K562 (cell line): ENCODE results near the gene RNF217. TPM values are rescaled to one million over a fixed set of nuclear protein-coding genes. Genes with fewer than 3 reads are reported as not detected.

Source experiments
- ATAC-seq: fragments of 200-7000 bp; cut with Tn5 transposase; 3 replicates; pipeline ENCODE4 v1.9.1; 2020; ENCODE audit warnings: moderate library complexity
- BruUV-seq: library from RNA; stranded (reverse); fragments of 400-500 nt; replicated peaks from 2 replicates; lab custom pipeline; 2021; lab: Mats Ljungman, UMichigan
- CTCF ChIA-PET: fragments of 300-600 bp; formaldehyde crosslinking; extraction: SDS; loops from one replicate; lab custom pipeline; 2021; ENCODE audit warnings: low intra/inter-chr PET ratio; lab: Yijun Ruan, JAX
- POLR2A ChIA-PET: fragments of 300-600, 350-650 bp; sonication (Branson Sonifier 250); formaldehyde crosslinking; extraction: SDS; loops from one replicate; lab custom pipeline; 2021; ENCODE audit warnings: antibody characterized with exemption, inconsistent platforms; lab: Yijun Ruan, JAX
- DNase-seq, 4 experiments: peaks; one replicate each; pipeline versions ENCODE4 v3.0.0 to v3.0.0-alpha.2; 2011 to 2018; ENCODE audit warnings: low spot score in 3 of 4, mixed read lengths in 3 of 4; ENCODE audit errors: extremely low read depth in 1 of 4
- FAIRE-seq: peaks from 2 replicates; lab custom pipeline; 2011; peaks lifted over from hg19 to GRCh38; lab: Jason Lieb, UNC
- H2AFZ ChIP-seq: 2 replicates; pipeline ENCODE4 v1.6.0; 2011; ENCODE audit warnings: low read depth, low read length, control low read depth, inconsistent platforms
- H3K27ac ChIP-seq: fragments of 200-600 bp; 3 replicates; pipeline ENCODE4 v1.8.0; 2011; ENCODE audit warnings: low read depth, mild to moderate bottlenecking, control low read depth, inconsistent platforms, low read length, moderate library complexity, mixed read lengths; ENCODE audit errors: extremely low read depth
- H3K27me3 ChIP-seq, 2 experiments: fragments of 300-600 bp in 1 of 2; 2 replicates in 1 of 2; 3 replicates in 1 of 2; pipeline versions ENCODE4 v1.6.0 to v1.8.0; 2011; ENCODE audit warnings: inconsistent platforms in 2 of 2, low read length in 2 of 2, mild to moderate bottlenecking in 1 of 2, mixed read lengths in 1 of 2, moderate library complexity in 1 of 2; ENCODE audit not compliant: control insufficient read depth in 2 of 2, insufficient read depth in 2 of 2
- H3K36me3 ChIP-seq: fragments of 300-600 bp; 3 replicates; pipeline ENCODE4 v1.8.0; 2011; ENCODE audit warnings: mild to moderate bottlenecking, low read length, inconsistent platforms; ENCODE audit not compliant: control insufficient read depth, insufficient read depth
- H3K4me1 ChIP-seq, 2 experiments: fragments of 200-600 bp in 1 of 2; replicated peaks in 1 of 2; 2 replicates in 1 of 2; 3 replicates in 1 of 2; pipeline versions ENCODE4 v1.5.1 to v1.8.0; 2011; ENCODE audit warnings: inconsistent platforms in 2 of 2, low read length in 2 of 2, mild to moderate bottlenecking in 1 of 2, mixed read lengths in 1 of 2, moderate library complexity in 1 of 2; ENCODE audit not compliant: control insufficient read depth in 2 of 2, insufficient read depth in 2 of 2
- H3K4me2 ChIP-seq: 2 replicates; pipeline ENCODE4 v1.6.1; 2011; ENCODE audit warnings: low read length, control low read depth, inconsistent platforms, mixed read lengths; ENCODE audit not compliant: insufficient read depth
- H3K4me3 ChIP-seq: fragments of 200-600 bp; sonication (generic), shearing (Covaris generic); 2 replicates; pipeline ENCODE4 v1.5.1; 2016; ENCODE audit warnings: control low read depth, inconsistent platforms
- H3K79me2 ChIP-seq: fragments of 200-600 bp; 3 replicates; pipeline ENCODE4 v1.8.0; 2011; ENCODE audit warnings: low read length, inconsistent platforms; ENCODE audit not compliant: control insufficient read depth, insufficient read depth
- H3K9ac ChIP-seq, 2 experiments: 2 replicates each; pipeline versions ENCODE4 v1.6.0 to v1.6.1; 2011; ENCODE audit warnings: low read depth in 2 of 2, low read length in 2 of 2, control low read depth in 1 of 2, inconsistent platforms in 1 of 2, mild to moderate bottlenecking in 1 of 2, mixed read lengths in 1 of 2; ENCODE audit not compliant: insufficient read depth in 1 of 2
- H3K9me1 ChIP-seq: one replicate; pipeline ENCODE4 v1.6.0; 2011; ENCODE audit warnings: inconsistent platforms, mild to moderate bottlenecking, low read length, moderate library complexity; ENCODE audit not compliant: control insufficient read depth, insufficient read depth
- H3K9me3 ChIP-seq: replicated peaks from 2 replicates; pipeline ENCODE4 v1.5.1; 2011; ENCODE audit warnings: low read depth, low read length, inconsistent platforms; ENCODE audit not compliant: control insufficient read depth, insufficient read depth
- H4K20me1 ChIP-seq: replicated peaks from 2 replicates; pipeline ENCODE4 v1.6.1; 2011; ENCODE audit warnings: low read length, inconsistent platforms, mixed read lengths; ENCODE audit not compliant: control insufficient read depth, insufficient read depth
- CBX8 ChIP-seq: fragments of 200-600 bp; sonication (generic); IDR thresholded peaks from 2 replicates; pipeline ENCODE4 v1.6.1; 2012; ENCODE audit warnings: borderline replicate concordance, mixed run types, low read depth, mild to moderate bottlenecking, moderate library complexity, mixed read lengths, low read length, control low read depth, inconsistent platforms; ENCODE audit not compliant: poor library complexity, severe bottlenecking; ENCODE audit errors: extremely low read depth
- EHMT2 ChIP-seq: fragments of 450-650 bp; IDR thresholded peaks from 2 replicates; pipeline ENCODE4 v1.6.1; 2018; ENCODE audit warnings: antibody characterized with exemption
- GABPB1 ChIP-seq: sonication (generic); formaldehyde crosslinking; IDR thresholded peaks from 2 replicates; pipeline ENCODE4 v1.8.0; 2022; ENCODE audit warnings: mild to moderate bottlenecking, missing genetic modification reagents
- KDM1A ChIP-seq, 2 experiments: fragments of 450-650 bp; IDR thresholded peaks; 2 replicates each; pipeline ENCODE4 v1.6.1; 2016; ENCODE audit warnings: mild to moderate bottlenecking in 2 of 2
- SRSF9 ChIP-seq: fragments of 200-400 bp; formaldehyde crosslinking; IDR thresholded peaks from 2 replicates; pipeline ENCODE4 v1.6.1; 2017; ENCODE audit warnings: low read depth, low read length, borderline replicate concordance
- TARDBP ChIP-seq: fragments of 450-650 bp; IDR thresholded peaks from 2 replicates; pipeline ENCODE4 v1.6.1; 2016
- VEZF1 ChIP-seq: fragments of 200-800 bp; sonication (Bioruptor generic); IDR thresholded peaks from 2 replicates; pipeline ENCODE4 v1.6.1; 2017; ENCODE audit warnings: missing genetic modification characterization, missing compliant biosample characterization
- ZNF146 ChIP-seq: IDR thresholded peaks from one replicate; pipeline ENCODE4 v1.6.1; 2018; ENCODE audit warnings: missing compliant biosample characterization; ENCODE audit not compliant: unreplicated experiment
- ZNF165 ChIP-seq: fragments of 250-450 bp; sonication (Bioruptor Pico); IDR thresholded peaks from 2 replicates; pipeline ENCODE4 v1.4.0; 2020; ENCODE audit warnings: borderline replicate concordance
- ZNF239 ChIP-seq: fragments of 250-450 bp; sonication (Bioruptor Pico); IDR thresholded peaks from 2 replicates; pipeline ENCODE4 v1.4.0; 2020; ENCODE audit warnings: mild to moderate bottlenecking
- WGBS: fragments of 100-300 bp; shearing (Covaris generic); methylation state at CpG from one replicate; pipeline ENCODE4 v1.1.6; 2016; ENCODE audit warnings: low coverage, mixed read lengths; ENCODE audit not compliant: insufficient coverage; ENCODE audit errors: missing lambda C conversion rate; 5-methylcytosine and 5-hydroxymethylcytosine counted together
- in situ Hi-C: fragments of 300-500 bp; cut with MboI; formaldehyde crosslinking; loops from 4 replicates; pipeline ENCODE4 v1.15.0; 2018; ENCODE audit warnings: inconsistent platforms, mixed read lengths
- intact Hi-C: fragments of 100-400 bp; cut with micrococcal nuclease; formaldehyde crosslinking; loops from 2 replicates; pipeline ENCODE4 v1.14.2; 2022
- polyA plus RNA-seq, 8 experiments: library from polyadenylated mRNA; depleted of rRNA in 4 of 8; stranded (reverse) in 5 of 8; unstranded in 3 of 8; fragments of >200 nt; fragmentation: Nextera tagmentation in 2 of 8; fragmentation: Illumina TruSeq in 1 of 8; extraction: Ambion mirVana in 2 of 8; extraction: Trizol in 1 of 8; gene quantifications; 2 replicates each; pipeline versions ENCODE4 v1.2.1 to v1.2.3, GENCODE V29; 2011 to 2014; ENCODE audit warnings: inconsistent platforms in 1 of 8, missing spikeins in 1 of 8
- total RNA-seq, 7 experiments: library from RNA; depleted of rRNA in 6 of 7; stranded (reverse); fragments of >200 nt in 6 of 7; fragmentation: Illumina TruSeq in 2 of 7; extraction: Trizol in 2 of 7; gene quantifications; 2 replicates each; pipeline versions ENCODE4 v1.2.1 to v1.2.3, GENCODE V29; 2011 to 2021; ENCODE audit warnings: low replicate concordance in 1 of 7
- TF ChIP-seq, protein P1 (sequence below): fragments of 250-450 bp; sonication (Bioruptor Pico); IDR thresholded peaks from 2 replicates; pipeline ENCODE4 v1.5.0; 2021; ENCODE audit warnings: mild to moderate bottlenecking, borderline replicate concordance

Gene RNF217
- total and polyA plus RNA-seq, 9 of the 15 experiments (the other 6 are each of a cell fraction or from before 2014, with no cell fraction given), result 2.9 to 25.6 (median 12.0) TPM

GRCh38 chr6:125053809-125054208 is 91.6 kb downstream of the RNF217 start:
- H3K9ac ChIP-seq, result no peak overlapping the region
- ChIA-PET CTCF (no interaction called here), POLR2A (no interaction called here)
- ATAC-seq, result no peak
- no peaks in the 10 kb centered on the region for H3K27me3 ChIP-seq
- H3K4me1 ChIP-seq, result peaks cover 0 to 4% of the 10 kb centered on the region in 2 experiments; a peak in 1 of 5 replicates
- H3K9me1 ChIP-seq, result no peaks in the 10 kb centered on the region
- H3K9me3 ChIP-seq, result no peaks in the 10 kb centered on the region
- TF ChIP-seq ZNF239 (CRISPR knock-in tag) (no peak), GABPB1 (CRISPR knock-in tag) (no peak)
- TF ChIP-seq, all 486 proteins: peak for 0
- Histone ChIP-seq H3K27ac (no peak overlapping the region), H3K36me3 (peaks cover 21% of the 10 kb centered on the region), H3K4me3 (no peak overlapping the region), H4K20me1 (no peaks in the 10 kb centered on the region), H2AFZ (no peak overlapping the region), H3K79me2 (peaks cover 6% of the 10 kb centered on the region; the same call in 1 of the 3 replicates), H3K4me2 (no peak overlapping the region)
- intact Hi-C loops (no loop called here), in situ Hi-C loops (no loop called here)
- 92% methylated on average over 2 of the region's 2 CpGs for WGBS
- no peak for FAIRE-seq
- DNase-seq, result no peak
- no TSS peak for BruUV-seq

GRCh38 chr6:125054331-125054730 is 92.1 kb downstream of the RNF217 start:
- peaks cover 0 to 4% of the 10 kb centered on the region in 2 experiments; a peak in 1 of 5 replicates for H3K4me1 ChIP-seq
- no peaks in the 10 kb centered on the region for H3K27me3 ChIP-seq
- ChIA-PET CTCF (no interaction called here), POLR2A (no interaction called here)
- no peak for FAIRE-seq
- no peak for DNase-seq
- ATAC-seq, result no peak
- H3K36me3 ChIP-seq, result peaks cover 18% of the 10 kb centered on the region
- intact Hi-C loops, result no loop called here
- H3K9me1 ChIP-seq, result no peaks in the 10 kb centered on the region
- no peak overlapping the region for H3K27ac ChIP-seq
- no peak overlapping the region for H2AFZ ChIP-seq
- in situ Hi-C loops, result no loop called here
- no peaks in the 10 kb centered on the region for H3K9me3 ChIP-seq
- BruUV-seq, result no TSS peak
- no peak overlapping the region for H3K4me3 ChIP-seq
- H4K20me1 ChIP-seq, result no peaks in the 10 kb centered on the region
- peaks cover 6% of the 10 kb centered on the region; the same call in 1 of the 3 replicates for H3K79me2 ChIP-seq
- WGBS, result 88% methylated on average over 2 of the region's 2 CpGs
- H3K9ac ChIP-seq, result no peak overlapping the region
- H3K4me2 ChIP-seq, result no peak overlapping the region
- TF ChIP-seq KDM1A (IDR thresholded peaks at IDR 0.05), result no peak
- no peak for TF ChIP-seq ZNF165 (CRISPR knock-in tag)
- TF ChIP-seq, protein P1, sequence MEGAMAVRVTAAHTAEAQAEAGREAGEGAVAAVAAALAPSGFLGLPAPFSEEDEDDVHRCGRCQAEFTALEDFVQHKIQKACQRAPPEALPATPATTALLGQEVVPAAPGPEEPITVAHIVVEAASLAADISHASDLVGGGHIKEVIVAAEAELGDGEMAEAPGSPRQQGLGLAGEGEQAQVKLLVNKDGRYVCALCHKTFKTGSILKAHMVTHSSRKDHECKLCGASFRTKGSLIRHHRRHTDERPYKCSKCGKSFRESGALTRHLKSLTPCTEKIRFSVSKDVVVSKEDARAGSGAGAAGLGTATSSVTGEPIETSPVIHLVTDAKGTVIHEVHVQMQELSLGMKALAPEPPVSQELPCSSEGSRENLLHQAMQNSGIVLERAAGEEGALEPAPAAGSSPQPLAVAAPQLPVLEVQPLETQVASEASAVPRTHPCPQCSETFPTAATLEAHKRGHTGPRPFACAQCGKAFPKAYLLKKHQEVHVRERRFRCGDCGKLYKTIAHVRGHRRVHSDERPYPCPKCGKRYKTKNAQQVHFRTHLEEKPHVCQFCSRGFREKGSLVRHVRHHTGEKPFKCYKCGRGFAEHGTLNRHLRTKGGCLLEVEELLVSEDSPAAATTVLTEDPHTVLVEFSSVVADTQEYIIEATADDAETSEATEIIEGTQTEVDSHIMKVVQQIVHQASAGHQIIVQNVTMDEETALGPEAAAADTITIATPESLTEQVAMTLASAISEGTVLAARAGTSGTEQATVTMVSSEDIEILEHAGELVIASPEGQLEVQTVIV (CRISPR knock-in tag), result no peak
- no peak for TF ChIP-seq ZNF146 (CRISPR knock-in tag)
- TF ChIP-seq CBX8, result no peak
- TF ChIP-seq SRSF9, result no peak
- no peak for TF ChIP-seq TARDBP
- no peak for TF ChIP-seq EHMT2
- no peak for TF ChIP-seq VEZF1 (CRISPR knock-in tag)
